Prostate gland (tissue), 2 donors: ENCODE data around the gene CAPN8. TPM values are rescaled to one million over a fixed set of nuclear protein-coding genes. Genes with fewer than 3 reads are reported as not detected.

Source experiments
- DNase-seq: peaks from one replicate; pipeline ENCODE4 v3.0.0-alpha.2; 2019; ENCODE audit warnings: low spot score
- H3K27ac ChIP-seq, 2 donors: fragments of 200-600 bp; sonication (generic); 2 replicates each; pipeline ENCODE4 v1.5.1; 2017 to 2019
- H3K27me3 ChIP-seq: fragments of 200-600 bp; sonication (generic); replicated peaks from 2 replicates; pipeline ENCODE4 v1.5.1; 2019; ENCODE audit not compliant: insufficient read depth
- H3K36me3 ChIP-seq, 2 donors: fragments of 200-600 bp; sonication (generic); 1 replicate in 1 of 2; 2 replicates in 1 of 2; pipeline versions ENCODE4 v1.5.1 to v1.8.1; 2017 to 2019
- H3K4me1 ChIP-seq: fragments of 200-600 bp; sonication (generic); replicated peaks from 2 replicates; pipeline ENCODE4 v1.5.1; 2019
- H3K4me3 ChIP-seq, 2 donors: fragments of 200-600 bp; sonication (generic); 2 replicates each; pipeline ENCODE4 v1.5.1; 2017 to 2019
- H3K9me3 ChIP-seq: fragments of 200-600 bp; sonication (generic); 2 replicates; pipeline ENCODE4 v1.5.1; 2017
- POLR2A ChIP-seq: fragments of 450-650 bp; IDR thresholded peaks from one replicate; pipeline ENCODE4 v1.6.1; 2016; ENCODE audit warnings: antibody characterized with exemption, mild to moderate bottlenecking
- POLR2AphosphoS5 ChIP-seq: sonication (generic); formaldehyde crosslinking; IDR thresholded peaks from one replicate; pipeline ENCODE4 v1.6.1; 2017; ENCODE audit warnings: antibody characterized with exemption
- WGBS: methylation state at CpG from one replicate; pipeline ENCODE4 v1.1.5; 2018; 5-methylcytosine and 5-hydroxymethylcytosine counted together
- intact Hi-C: fragments of 100-400 bp; cut with DNase I; formaldehyde crosslinking; loops from one replicate; pipeline ENCODE4 v1.14.2; 2022
- total RNA-seq, 2 donors: library from RNA; depleted of rRNA; stranded (reverse); fragments of >200 nt; gene quantifications; one replicate each; pipeline ENCODE4 v1.1.0, GENCODE V29; 2016
- TF ChIP-seq, protein P1 (sequence below), 4 experiments: fragments of 200-600 bp in 2 of 4; fragments of 450-650 bp in 2 of 4; sonication (generic) in 2 of 4; IDR thresholded peaks; 1 replicate in 3 of 4; 2 replicates in 1 of 4; pipeline ENCODE4 v1.5.1; 2016 to 2019; ENCODE audit warnings: antibody characterized with exemption in 4 of 4, mild to moderate bottlenecking in 2 of 4, moderate library complexity in 2 of 4

The CAPN8 gene
- total RNA-seq, 2 donors from 2014 or later: 3.0 to 5.6 TPM

GRCh38 chr1:223556414-223557129 lies 108.9 kb downstream of the CAPN8 start:
- DNase-seq: no peak
- H3K9me3 ChIP-seq: no peaks in the 10 kb centered on the region
- H3K4me3 ChIP-seq: no peak overlapping the region
- no peak overlapping the region for H3K27ac ChIP-seq
- no peaks in the 10 kb centered on the region for H3K27me3 ChIP-seq
- no peaks in the 10 kb centered on the region for H3K4me1 ChIP-seq
- no peaks in the 10 kb centered on the region for H3K36me3 ChIP-seq
- WGBS: 52% methylated on average over 8 of the region's 8 CpGs
- no peak for TF ChIP-seq POLR2AphosphoS5
- TF ChIP-seq, protein P1, sequence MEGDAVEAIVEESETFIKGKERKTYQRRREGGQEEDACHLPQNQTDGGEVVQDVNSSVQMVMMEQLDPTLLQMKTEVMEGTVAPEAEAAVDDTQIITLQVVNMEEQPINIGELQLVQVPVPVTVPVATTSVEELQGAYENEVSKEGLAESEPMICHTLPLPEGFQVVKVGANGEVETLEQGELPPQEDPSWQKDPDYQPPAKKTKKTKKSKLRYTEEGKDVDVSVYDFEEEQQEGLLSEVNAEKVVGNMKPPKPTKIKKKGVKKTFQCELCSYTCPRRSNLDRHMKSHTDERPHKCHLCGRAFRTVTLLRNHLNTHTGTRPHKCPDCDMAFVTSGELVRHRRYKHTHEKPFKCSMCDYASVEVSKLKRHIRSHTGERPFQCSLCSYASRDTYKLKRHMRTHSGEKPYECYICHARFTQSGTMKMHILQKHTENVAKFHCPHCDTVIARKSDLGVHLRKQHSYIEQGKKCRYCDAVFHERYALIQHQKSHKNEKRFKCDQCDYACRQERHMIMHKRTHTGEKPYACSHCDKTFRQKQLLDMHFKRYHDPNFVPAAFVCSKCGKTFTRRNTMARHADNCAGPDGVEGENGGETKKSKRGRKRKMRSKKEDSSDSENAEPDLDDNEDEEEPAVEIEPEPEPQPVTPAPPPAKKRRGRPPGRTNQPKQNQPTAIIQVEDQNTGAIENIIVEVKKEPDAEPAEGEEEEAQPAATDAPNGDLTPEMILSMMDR (IDR thresholded peaks at IDR 0.05): peak in 3 of 4 experiments; percentile 21 to 56 (median 35)
- intact Hi-C loops: no loop called here

GRCh38 chr1:223553957-223554356 lies 111.5 kb downstream of the CAPN8 start:
- TF ChIP-seq, protein P1 (IDR thresholded peaks at IDR 0.05): no peak
- no peak for TF ChIP-seq POLR2AphosphoS5

DNA sequence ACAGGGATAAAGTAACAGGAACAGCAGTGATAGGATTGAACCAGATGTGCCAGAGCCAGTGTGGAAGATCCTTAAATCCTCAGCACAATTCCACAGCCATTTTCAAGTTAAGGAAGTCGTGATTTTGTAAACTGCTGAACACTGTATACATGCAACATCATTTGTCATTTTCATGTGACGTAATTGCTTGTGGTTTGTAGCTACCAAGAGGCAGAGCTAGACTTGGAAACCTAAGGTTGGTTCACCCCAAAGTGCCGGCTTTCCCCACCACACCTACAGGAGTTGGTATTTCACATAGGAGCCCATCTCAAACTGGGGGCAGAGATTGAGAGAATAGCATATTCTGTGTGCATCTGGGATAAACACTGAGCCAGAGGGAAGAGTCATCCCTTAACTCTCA lies 113.9 kb downstream of the CAPN8 start:
- no peak overlapping the region for H3K4me3 ChIP-seq
- TF ChIP-seq, protein P1 (IDR thresholded peaks at IDR 0.05): no peak
- no peak for TF ChIP-seq POLR2A
- no peak for TF ChIP-seq POLR2AphosphoS5
- no peaks in the 10 kb centered on the region for H3K4me1 ChIP-seq
- no peaks in the 10 kb centered on the region for H3K36me3 ChIP-seq
- H3K27ac ChIP-seq: no peak overlapping the region
- H3K27me3 ChIP-seq: no peaks in the 10 kb centered on the region
- no peaks in the 10 kb centered on the region for H3K9me3 ChIP-seq
- 77% methylated on average over 3 of the region's 3 CpGs for WGBS
- no peak for DNase-seq
- intact Hi-C loops: no loop called here

More at GRCh38 chr1:223553957-223554356, 111.5 kb downstream of the CAPN8 start:
- Histone ChIP-seq H3K4me3 (no peak overlapping the region), H3K27ac (no peak overlapping the region), H3K9me3 (no peaks in the 10 kb centered on the region), H3K4me1 (no peaks in the 10 kb centered on the region), H3K27me3 (no peaks in the 10 kb centered on the region), H3K36me3 (no peaks in the 10 kb centered on the region)
- DNase-seq: no peak
- 94% methylated on average over 3 of the region's 3 CpGs for WGBS
- intact Hi-C loops: no loop called here

DNA sequence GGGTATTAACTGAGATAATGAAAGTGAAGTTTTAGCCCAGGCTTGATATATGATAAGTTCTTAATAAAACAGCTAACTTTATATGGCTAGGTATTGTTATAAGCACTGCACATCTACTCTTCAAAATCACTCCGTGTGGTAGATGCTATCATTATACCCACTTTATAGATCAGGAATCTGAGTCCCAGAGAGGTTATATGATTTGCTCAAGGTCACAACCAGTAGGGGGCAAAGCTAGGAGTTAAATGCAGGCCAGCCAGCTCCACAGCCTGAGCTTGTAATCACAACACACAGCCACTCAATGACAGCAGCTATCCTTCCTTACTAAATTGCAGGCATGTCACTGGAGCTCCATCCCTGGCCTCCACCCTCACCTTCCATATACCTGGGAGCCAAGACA lies 115.8 kb downstream of the CAPN8 start:
- intact Hi-C loops: no loop called here
- Histone ChIP-seq H3K4me3 (no peak overlapping the region), H3K36me3 (no peaks in the 10 kb centered on the region), H3K27me3 (no peaks in the 10 kb centered on the region), H3K4me1 (no peaks in the 10 kb centered on the region), H3K9me3 (no peaks in the 10 kb centered on the region), H3K27ac (no peak overlapping the region)
- 80% methylated on average over 1 of the region's 1 CpG for WGBS
- no peak for TF ChIP-seq POLR2A
- TF ChIP-seq, protein P1 (IDR thresholded peaks at IDR 0.05): no peak
- no peak for TF ChIP-seq POLR2AphosphoS5
- no peak for DNase-seq
